Activated CD4-positive, alpha-beta T cell treated with anti-CD3 and anti-CD28 coated beads, Interleukin-10, Interleukin-2, amounts not matched to agents 100 ng/mL and 50 ng/mL, durations not matched to agents 16 hours and 8 hours (primary cell): ENCODE results near the gene ANKRD49.

ENCODE experiments used
- DNase-seq: peaks from one replicate; pipeline ENCODE4 v3.0.0-alpha.2; 2020

The ANKRD49 gene

GRCh38 chr11:94545264-94546161 lies 51.7 kb downstream of the ANKRD49 start:
- DNase-seq, result no peak

- DNase-seq, result no peak
These were observed 52.3 kb downstream of the ANKRD49 start for GRCh38 chr11:94546162-94546470.

- DNase-seq, result peak; percentile 10
These were observed 53.1 kb downstream of the ANKRD49 start for GRCh38 chr11:94546886-94547285.

- no peak for DNase-seq
These were observed 55.4 kb downstream of the ANKRD49 start for GRCh38 chr11:94549146-94549545.
